Subcutaneous adipose tissue (tissue), 4 donors: Measurements from ENCODE around the gene COMMD10. TPM values are rescaled to one million over a fixed set of nuclear protein-coding genes. Genes with fewer than 3 reads are reported as not detected.

Experiments
- total RNA-seq, 4 donors: library from RNA; depleted of rRNA; stranded (reverse); fragments of >200 nt; gene quantifications; one replicate each; pipeline ENCODE4 v1.1.0, GENCODE V29; 2016
- TF ChIP-seq, protein P1 (sequence below): fragments of 450-650 bp; IDR thresholded peaks from one replicate; pipeline ENCODE4 v1.5.1; 2016; ENCODE audit warnings: low read depth, mild to moderate bottlenecking, control low read depth, antibody characterized with exemption, moderate library complexity

COMMD10 gene
- total RNA-seq, 4 donors from 2014 or later: 25.2 to 58.2 (median 38.8) TPM

DNA sequence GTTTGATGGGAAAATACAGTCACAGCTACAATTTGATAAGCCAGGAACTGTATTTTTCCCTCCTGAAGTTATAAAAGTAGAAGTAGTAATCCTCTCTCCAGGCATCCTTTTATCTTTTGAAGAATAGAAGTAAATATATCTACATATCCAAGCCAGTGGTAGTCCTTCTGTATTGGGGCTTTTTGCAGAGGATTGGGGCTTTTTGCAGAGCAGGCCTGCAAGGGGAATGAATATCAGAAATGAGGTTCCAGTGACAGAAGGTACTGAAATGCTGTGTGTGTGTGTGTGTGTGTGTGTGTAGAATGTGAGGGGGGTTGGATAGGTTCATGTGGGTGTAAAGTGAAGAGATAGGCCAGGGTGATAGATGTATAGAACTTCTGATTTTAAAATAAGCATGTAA is 127.4 kb downstream of the COMMD10 start:
- TF ChIP-seq, protein P1, sequence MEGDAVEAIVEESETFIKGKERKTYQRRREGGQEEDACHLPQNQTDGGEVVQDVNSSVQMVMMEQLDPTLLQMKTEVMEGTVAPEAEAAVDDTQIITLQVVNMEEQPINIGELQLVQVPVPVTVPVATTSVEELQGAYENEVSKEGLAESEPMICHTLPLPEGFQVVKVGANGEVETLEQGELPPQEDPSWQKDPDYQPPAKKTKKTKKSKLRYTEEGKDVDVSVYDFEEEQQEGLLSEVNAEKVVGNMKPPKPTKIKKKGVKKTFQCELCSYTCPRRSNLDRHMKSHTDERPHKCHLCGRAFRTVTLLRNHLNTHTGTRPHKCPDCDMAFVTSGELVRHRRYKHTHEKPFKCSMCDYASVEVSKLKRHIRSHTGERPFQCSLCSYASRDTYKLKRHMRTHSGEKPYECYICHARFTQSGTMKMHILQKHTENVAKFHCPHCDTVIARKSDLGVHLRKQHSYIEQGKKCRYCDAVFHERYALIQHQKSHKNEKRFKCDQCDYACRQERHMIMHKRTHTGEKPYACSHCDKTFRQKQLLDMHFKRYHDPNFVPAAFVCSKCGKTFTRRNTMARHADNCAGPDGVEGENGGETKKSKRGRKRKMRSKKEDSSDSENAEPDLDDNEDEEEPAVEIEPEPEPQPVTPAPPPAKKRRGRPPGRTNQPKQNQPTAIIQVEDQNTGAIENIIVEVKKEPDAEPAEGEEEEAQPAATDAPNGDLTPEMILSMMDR: no peak

DNA sequence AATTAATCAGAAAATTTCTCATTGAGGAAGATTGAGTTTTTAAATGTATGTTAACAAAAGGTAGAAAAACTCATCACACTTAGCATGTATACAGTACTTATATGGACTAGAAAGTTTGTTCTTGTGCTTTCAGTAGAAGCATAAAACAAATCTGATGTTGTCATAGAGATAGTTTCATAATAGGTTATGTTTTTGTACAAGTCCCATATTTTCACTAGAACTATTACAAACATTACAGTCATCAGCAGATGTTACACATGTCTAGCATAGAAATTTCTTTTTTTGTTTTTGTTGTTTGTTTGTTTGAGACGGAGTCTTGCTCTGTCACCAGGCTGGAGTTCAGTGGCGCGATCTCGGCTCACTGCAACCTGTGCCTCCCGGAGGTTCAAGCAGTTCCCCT is 131.4 kb downstream of the COMMD10 start:
- TF ChIP-seq, protein P1: no peak

DNA sequence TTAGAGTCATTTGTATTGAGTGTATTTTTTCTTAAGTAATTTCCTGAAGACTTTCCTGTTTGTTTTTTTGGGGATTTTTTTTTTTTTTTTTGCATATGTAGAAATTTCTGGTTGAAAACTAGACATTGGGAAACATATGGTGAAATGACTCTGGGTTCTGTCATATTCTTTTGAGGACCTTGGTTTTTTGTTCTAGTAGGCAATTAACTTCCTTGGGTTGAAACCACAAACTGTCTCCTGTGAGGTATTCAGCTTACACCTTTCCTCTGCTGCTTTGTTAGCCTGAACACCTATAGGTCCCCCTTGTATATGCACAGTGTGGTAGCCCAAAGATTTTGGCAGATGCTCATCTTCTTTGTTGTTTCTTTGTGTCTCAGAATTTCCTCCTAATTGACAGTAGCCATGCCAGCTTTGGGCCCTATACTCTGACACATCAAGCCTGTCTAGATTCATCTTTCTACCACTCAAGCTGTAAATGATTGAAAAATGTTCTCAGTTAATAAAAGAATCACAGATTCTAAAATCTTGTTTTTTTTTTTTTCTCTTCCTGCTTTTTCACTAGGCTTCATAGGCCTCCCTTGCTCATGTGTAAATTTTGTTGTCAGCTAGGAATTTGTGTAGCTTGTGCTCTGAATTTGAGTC is 140.6 kb downstream of the COMMD10 start:
- TF ChIP-seq, protein P1: no peak

DNA sequence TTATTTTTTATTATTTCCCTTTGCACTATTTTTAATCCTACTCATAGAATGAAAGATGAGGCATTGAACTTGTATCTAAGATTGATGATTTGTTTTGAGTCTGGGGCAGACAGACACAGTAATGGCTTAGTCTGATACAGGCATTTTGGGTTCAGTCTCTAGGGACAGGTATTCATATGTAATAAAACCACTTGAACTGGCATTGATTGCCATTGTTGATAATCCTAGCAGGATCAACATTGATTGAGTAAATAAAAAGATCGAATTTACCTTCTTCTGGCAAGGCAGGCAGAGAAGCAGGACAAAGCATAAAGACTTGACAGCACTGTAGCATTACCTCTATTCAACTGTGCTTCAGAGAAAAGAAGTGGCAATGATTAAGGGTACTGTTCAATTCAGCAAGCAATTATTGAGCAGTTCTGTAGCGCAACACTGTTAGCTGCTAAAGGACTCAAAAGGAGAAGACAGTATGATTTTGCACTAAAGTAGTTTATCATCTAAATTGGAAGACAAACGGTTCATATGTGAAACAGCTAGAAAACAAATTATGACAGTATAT is 144.4 kb downstream of the COMMD10 start:
- TF ChIP-seq, protein P1: no peak

DNA sequence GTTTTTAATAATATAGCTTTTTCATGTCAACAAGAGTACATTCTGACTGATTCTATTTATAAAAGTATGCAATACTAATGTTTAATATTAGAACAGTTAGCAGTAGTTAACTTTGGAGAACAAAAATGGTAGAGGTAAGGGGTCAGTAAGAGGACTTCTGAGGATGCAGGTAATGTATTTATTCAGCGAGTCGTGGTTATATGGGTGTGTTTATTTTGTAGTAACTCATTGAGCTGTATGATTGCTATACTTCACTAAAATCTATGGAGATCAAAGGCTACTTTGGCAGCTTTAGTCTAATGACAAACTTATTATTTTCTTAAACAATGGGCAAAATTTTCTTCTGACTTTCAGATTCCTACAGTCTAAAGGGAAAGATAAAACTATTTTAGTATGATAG is 146.5 kb downstream of the COMMD10 start:
- TF ChIP-seq, protein P1: no peak

DNA sequence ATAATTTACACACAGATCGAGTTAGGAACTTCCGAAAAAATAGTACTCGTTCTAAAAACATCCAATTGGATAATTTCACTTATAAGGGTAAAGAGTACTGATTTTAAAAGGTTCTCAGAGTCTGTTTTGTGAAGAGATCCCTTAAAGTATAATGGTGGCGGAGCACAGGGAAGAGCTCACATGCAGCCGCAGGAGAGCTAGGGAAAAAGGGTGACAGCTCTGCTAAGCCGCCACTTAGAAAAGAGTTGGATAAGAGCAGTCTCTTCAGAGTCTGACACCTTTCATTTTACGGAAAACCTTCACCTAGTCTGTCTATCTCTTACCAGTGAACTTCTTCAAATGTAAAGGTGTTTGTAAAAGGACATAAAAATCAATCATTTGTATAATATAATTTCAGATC is 149.9 kb downstream of the COMMD10 start:
- TF ChIP-seq, protein P1: no peak

DNA sequence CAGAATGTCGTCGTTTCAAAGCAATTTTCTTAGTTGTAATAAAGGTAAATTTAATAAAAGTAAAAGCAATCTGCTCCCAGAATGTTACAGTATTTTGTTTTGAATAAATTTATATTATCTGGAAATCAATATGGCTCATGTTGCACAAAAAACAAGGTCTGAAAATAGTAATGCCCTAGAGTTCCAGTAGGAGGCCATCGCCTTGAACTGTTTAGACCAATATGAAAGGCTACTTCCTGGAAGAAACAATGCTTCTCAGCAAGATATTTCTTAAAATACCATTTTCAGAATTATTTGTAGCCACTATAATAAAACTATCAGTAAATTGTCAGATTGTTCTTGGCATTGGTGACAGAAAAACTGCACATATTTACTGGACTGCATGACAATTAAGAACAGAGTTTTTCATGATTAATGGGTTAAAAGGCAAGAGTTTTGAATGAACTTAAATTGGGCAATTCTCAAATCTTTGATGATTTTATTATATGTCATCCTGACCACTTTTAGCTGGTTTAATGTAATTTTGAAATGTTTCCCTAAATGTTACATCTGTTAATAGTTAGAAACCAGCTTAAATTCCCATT is 153.2 kb downstream of the COMMD10 start:
- TF ChIP-seq, protein P1: no peak
